SKM-1 (cell line): ENCODE data around the gene ZNF302.
A peak's percentile ranks its signal among the peaks of the same experiment; 100 is the strongest.

ENCODE experiments used
- DNase-seq: peaks from one replicate; lab custom pipeline; 2025; ENCODE audit not compliant: unreplicated experiment; lab: John Stamatoyannopoulos, UW

Gene ZNF302

GRCh38 chr19:34731964-34732363 lies 54.5 kb downstream of the ZNF302 start:
- no peak for DNase-seq

DNA sequence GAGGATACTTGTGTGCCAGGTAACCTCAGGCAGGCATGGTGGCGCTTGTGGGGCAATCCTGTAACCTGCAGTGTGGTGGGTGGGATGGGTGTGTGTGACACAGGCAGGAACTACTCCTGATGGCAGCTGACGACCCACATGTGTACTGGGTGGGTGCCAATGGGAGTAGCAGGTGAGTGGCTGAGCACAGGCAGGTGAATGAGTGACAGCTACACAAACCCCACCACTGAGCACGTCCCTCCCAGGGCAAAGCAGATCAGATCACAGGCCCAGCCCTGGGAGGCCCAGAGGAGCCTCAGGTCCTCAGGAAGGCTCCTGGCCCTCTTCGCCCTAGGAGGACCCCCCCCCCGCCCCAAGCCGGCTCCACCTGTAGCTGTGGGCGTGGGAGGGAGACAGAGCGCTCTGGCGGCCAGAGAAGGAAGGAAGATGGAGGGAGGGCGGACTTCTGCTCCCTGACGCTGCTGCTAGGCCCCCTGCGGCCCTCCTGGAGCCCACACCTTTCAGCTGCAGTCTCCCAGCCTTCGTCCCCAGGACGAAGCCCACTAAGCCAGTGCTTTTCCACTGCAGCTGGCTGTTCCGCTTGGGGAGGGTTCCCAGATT lies 55.2 kb downstream of the ZNF302 start:
- no peak for DNase-seq

DNA sequence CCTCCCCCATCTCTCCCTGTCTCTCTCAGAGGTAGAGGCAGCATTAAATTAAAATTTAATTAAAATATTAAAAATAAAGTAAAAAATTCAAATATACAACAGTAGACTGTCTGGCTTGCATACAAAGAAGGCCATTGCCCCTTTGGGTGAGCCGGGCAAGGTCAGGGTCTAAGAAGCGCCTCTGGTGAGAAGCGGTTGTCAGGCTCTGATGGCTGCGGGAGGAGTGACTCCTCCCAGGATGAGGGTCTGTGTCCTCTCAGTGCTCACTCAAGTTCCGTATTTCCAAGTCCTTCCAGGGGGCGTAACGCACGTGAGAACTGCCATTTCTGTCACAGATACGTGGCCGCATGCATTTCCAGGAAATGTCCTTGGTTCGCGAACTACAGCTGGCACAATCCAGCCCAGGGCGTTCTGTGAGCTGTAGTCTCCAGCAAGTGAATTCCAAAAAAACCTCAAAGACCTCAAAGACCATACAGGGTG lies 55.8 kb downstream of the ZNF302 start:
- no peak for DNase-seq

GRCh38 chr19:34733746-34734536 lies 56.5 kb downstream of the ZNF302 start, which contains the start of gene ZNF181:
ZNF181 (plus strand) TSS chr19:34734243; CDS start chr19:34735038, 795 bp downstream.
- peak; percentile 84 for DNase-seq

DNA sequence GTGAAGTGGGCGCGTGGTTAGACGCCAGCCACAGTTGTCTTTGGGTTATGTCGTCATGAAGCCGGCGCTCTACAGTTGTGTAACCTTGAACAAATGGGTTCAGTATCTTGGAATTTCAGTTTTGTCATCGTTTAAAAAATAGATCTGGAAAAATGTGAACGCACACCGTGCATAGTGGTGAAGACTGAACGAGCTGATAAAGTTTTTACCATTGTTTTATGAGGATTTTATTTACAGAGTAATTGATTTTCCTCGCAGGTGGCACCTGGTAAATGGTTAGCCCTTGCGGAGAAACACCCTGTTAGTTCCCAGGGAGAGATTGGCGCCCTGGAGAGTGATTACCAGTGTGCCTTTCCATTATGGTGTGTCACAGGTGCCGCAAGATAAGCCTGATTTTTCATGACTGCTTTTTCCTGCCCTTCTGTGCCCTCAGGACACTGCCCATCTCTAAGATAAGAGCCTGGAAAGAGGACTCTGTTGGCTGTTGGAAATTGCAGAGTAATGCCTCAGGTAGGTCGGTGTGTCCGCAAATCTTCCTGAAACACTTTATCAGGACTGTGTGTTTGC lies 57.1 kb downstream of the ZNF302 start:
- peak; percentile 6 for DNase-seq
